ENCODE results near the gene LTB.

DNA sequence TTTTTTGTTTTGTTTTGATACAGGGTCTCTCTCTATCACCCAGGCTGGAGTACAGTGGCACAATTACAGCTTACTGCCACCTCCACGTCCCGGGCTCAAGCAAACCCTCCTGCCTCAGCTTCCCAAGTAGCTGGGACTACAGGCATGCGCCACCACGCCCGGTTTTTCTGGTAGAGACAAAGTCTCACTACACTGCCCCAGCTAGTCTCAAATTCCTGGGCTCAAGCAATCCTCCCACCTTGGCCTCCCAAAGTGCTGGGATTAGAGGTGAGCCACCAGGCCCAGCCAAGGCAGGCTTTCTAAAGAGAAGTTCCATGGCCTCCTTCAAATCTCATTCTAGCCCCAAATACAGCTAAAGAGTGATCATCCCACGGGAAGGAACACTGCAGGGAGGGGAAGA lies 48.2 kb downstream of the LTB start:
- TF ChIP-seq, protein P1, sequence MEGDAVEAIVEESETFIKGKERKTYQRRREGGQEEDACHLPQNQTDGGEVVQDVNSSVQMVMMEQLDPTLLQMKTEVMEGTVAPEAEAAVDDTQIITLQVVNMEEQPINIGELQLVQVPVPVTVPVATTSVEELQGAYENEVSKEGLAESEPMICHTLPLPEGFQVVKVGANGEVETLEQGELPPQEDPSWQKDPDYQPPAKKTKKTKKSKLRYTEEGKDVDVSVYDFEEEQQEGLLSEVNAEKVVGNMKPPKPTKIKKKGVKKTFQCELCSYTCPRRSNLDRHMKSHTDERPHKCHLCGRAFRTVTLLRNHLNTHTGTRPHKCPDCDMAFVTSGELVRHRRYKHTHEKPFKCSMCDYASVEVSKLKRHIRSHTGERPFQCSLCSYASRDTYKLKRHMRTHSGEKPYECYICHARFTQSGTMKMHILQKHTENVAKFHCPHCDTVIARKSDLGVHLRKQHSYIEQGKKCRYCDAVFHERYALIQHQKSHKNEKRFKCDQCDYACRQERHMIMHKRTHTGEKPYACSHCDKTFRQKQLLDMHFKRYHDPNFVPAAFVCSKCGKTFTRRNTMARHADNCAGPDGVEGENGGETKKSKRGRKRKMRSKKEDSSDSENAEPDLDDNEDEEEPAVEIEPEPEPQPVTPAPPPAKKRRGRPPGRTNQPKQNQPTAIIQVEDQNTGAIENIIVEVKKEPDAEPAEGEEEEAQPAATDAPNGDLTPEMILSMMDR (IDR thresholded peaks at IDR 0.05): no peak
- TF ChIP-seq REST (IDR thresholded peaks at IDR 0.05; ENCODE audit: low read depth, low read length) (no peak), JUND (IDR thresholded peaks at IDR 0.05) (no peak), MEF2A (IDR thresholded peaks at IDR 0.05; ENCODE audit: borderline replicate concordance, low read depth) (no peak), SIN3A (IDR thresholded peaks at IDR 0.05; ENCODE audit: borderline replicate concordance, low read depth, low read length) (no peak), EZH2phosphoT487 (IDR thresholded peaks at IDR 0.05; ENCODE audit: borderline replicate concordance, low read depth) (no peak), POLR2AphosphoS5 (IDR thresholded peaks at IDR 0.05; ENCODE audit: low read depth, low read length) (no peak), CHD2 (IDR thresholded peaks at IDR 0.05; ENCODE audit: low read length, partially characterized antibody) (no peak), NFIC (IDR thresholded peaks at IDR 0.05; ENCODE audit: borderline replicate concordance) (no peak), NRF1 (IDR thresholded peaks at IDR 0.05; ENCODE audit: low read depth, low read length) (no peak), GABPA (IDR thresholded peaks at IDR 0.05; ENCODE audit: low read depth) (no peak)
- TF ChIP-seq, protein P2, sequence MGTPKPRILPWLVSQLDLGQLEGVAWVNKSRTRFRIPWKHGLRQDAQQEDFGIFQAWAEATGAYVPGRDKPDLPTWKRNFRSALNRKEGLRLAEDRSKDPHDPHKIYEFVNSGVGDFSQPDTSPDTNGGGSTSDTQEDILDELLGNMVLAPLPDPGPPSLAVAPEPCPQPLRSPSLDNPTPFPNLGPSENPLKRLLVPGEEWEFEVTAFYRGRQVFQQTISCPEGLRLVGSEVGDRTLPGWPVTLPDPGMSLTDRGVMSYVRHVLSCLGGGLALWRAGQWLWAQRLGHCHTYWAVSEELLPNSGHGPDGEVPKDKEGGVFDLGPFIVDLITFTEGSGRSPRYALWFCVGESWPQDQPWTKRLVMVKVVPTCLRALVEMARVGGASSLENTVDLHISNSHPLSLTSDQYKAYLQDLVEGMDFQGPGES (IDR thresholded peaks at IDR 0.05; ENCODE audit: low read depth, low read length): no peak
- TF ChIP-seq, protein P3, sequence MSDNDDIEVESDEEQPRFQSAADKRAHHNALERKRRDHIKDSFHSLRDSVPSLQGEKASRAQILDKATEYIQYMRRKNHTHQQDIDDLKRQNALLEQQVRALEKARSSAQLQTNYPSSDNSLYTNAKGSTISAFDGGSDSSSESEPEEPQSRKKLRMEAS (IDR thresholded peaks at IDR 0.05; ENCODE audit: low read depth): no peak
